Measurements from ENCODE around the gene DENND6A. TPM values are rescaled to one million over a fixed set of nuclear protein-coding genes. Genes with fewer than 3 reads are reported as not detected.
A peak's percentile ranks its signal among the peaks of the same experiment; 100 is the strongest.

Gene DENND6A
- total and polyA plus RNA-seq, 11 donors, result 4.9 to 27.9 (median 14.3) TPM

- Histone ChIP-seq H3K4me3 (no peak overlapping the region), H3K27ac (no peak overlapping the region), H3K9me3 (no peaks in the 10 kb centered on the region), H3K36me3 (peaks cover 0 to 58% (median 48%) of the 10 kb centered on the region in 9 donors), H3K27me3 (no peaks in the 10 kb centered on the region), H3K4me1 (peaks cover 0 to 31% (median 9%) of the 10 kb centered on the region in 12 donors)
- TF ChIP-seq CTCF (IDR thresholded peaks at IDR 0.05) (no peak), POLR2A (IDR thresholded peaks at IDR 0.05) (no peak)
- no peak for ATAC-seq
- intact Hi-C loops (cut with DNase I), result no loop called here
- DNase-seq, result no peak
Measured at GRCh38 chr3:57670543-57670942, 22.3 kb downstream of the DENND6A start.

- no peak for TF ChIP-seq CTCF (IDR thresholded peaks at IDR 0.05)
- TF ChIP-seq POLR2A (IDR thresholded peaks at IDR 0.05), result no peak
- no peaks in the 10 kb centered on the region for H3K27me3 ChIP-seq
- DNase-seq, result no peak
Measured at GRCh38 chr3:57661404-57661803, 31.5 kb downstream of the DENND6A start.

GRCh38 chr3:57659806-57660439 is 33.0 kb downstream of the DENND6A start:
- peak overlapping the region in 7 of 12 donors; percentile 25 to 63 (median 46) for H3K27ac ChIP-seq

More at GRCh38 chr3:57661404-57661803, 31.5 kb downstream of the DENND6A start:
- Histone ChIP-seq H3K4me3 (no peak overlapping the region), H3K9me3 (no peaks in the 10 kb centered on the region), H3K4me1 (peaks cover 0 to 19% (median 15%) of the 10 kb centered on the region in 12 donors), H3K27ac (no peak overlapping the region), H3K36me3 (peaks cover 0 to 99% (median 90%) of the 10 kb centered on the region in 9 donors)
- ATAC-seq, result no peak
- intact Hi-C loops (cut with DNase I), result loop anchor here in 2 of 10 donors (5.0 to 10.0 kb wide), 2 partner anchors 34 to 163 kb away; no protein-coding TSS in a partner anchor

More at GRCh38 chr3:57659806-57660439, 33.0 kb downstream of the DENND6A start:
- Histone ChIP-seq H3K4me1 (peaks cover 0 to 19% (median 15%) of the 10 kb centered on the region in 12 donors), H3K9me3 (no peaks in the 10 kb centered on the region), H3K27me3 (no peaks in the 10 kb centered on the region), H3K36me3 (peaks cover 0 to 99% (median 89%) of the 10 kb centered on the region in 9 donors), H3K4me3 (no peak overlapping the region)
- no peak for TF ChIP-seq POLR2A (IDR thresholded peaks at IDR 0.05)
- TF ChIP-seq CTCF (IDR thresholded peaks at IDR 0.05), result no peak
- 91 to 97% (median 95%) methylated on average over 4 of the region's 4 CpGs for WGBS, 4 donors
- DNase-seq (no peak), ATAC-seq (no peak)
- intact Hi-C loops (cut with DNase I), result loop anchor here in 4 of 10 donors (5.0 to 10.0 kb wide), 5 partner anchors 32 to 195 kb away; partner anchors contain the start of gene DENND6A (in 1 of the 4)

All from heart left ventricle (tissue), 16 donors.